Smooth muscle cell (in vitro differentiated cells): ENCODE data around the gene CAMTA1. TPM values are rescaled to one million over a fixed set of nuclear protein-coding genes. Genes with fewer than 3 reads are reported as not detected.
"Not testable (repeated sequence)": the region's sequence is repeated elsewhere in the genome, so short reads cannot be mapped to it uniquely, and the experiment has no call there.

Experiments used
- DNase-seq: peaks from one replicate; lab custom pipeline; 2025; ENCODE audit not compliant: unreplicated experiment; lab: John Stamatoyannopoulos, UW
- H2AFZ ChIP-seq: fragments of 200-600 bp; sonication (generic); 2 replicates; pipeline ENCODE4 v1.6.0; 2016; ENCODE audit warnings: antibody characterized with exemption, low read depth, mild to moderate bottlenecking
- H3F3A ChIP-seq: fragments of 200-600 bp; sonication (generic); 2 replicates; pipeline ENCODE4 v1.6.0; 2017; ENCODE audit warnings: antibody characterized with exemption, low read depth
- H3K27ac ChIP-seq: fragments of 200-600 bp; sonication (generic); 2 replicates; pipeline ENCODE4 v1.5.1; 2016; ENCODE audit warnings: low read depth, mild to moderate bottlenecking
- H3K27me3 ChIP-seq: fragments of 200-600 bp; sonication (generic); 2 replicates; pipeline ENCODE4 v1.6.1; 2016; ENCODE audit warnings: low read depth, mild to moderate bottlenecking
- H3K36me3 ChIP-seq: fragments of 200-600 bp; sonication (generic); 2 replicates; pipeline ENCODE4 v1.5.1; 2016; ENCODE audit warnings: low read depth
- H3K4me1 ChIP-seq: fragments of 200-600 bp; sonication (generic); 2 replicates; pipeline ENCODE4 v1.5.1; 2016; ENCODE audit warnings: low read depth
- H3K4me2 ChIP-seq: fragments of 200-600 bp; sonication (generic); 2 replicates; pipeline ENCODE4 v1.6.0; 2016; ENCODE audit warnings: mild to moderate bottlenecking
- H3K4me3 ChIP-seq: fragments of 200-600 bp; sonication (generic); 2 replicates; pipeline ENCODE4 v1.5.1; 2016; ENCODE audit warnings: mild to moderate bottlenecking
- H3K79me2 ChIP-seq: fragments of 200-600 bp; sonication (generic); 2 replicates; pipeline ENCODE4 v1.6.0; 2016; ENCODE audit warnings: low read depth, mild to moderate bottlenecking
- H3K9ac ChIP-seq: fragments of 200-600 bp; sonication (generic); 2 replicates; pipeline ENCODE4 v1.6.0; 2016; ENCODE audit warnings: low read depth
- H3K9me3 ChIP-seq: fragments of 200-600 bp; sonication (generic); replicated peaks from 2 replicates; pipeline ENCODE4 v1.5.1; 2016; ENCODE audit warnings: low read depth
- H4K20me1 ChIP-seq: fragments of 200-600 bp; sonication (generic); 2 replicates; pipeline ENCODE4 v1.6.0; 2016; ENCODE audit warnings: low read depth
- WGBS: methylation state at CpG from one replicate; pipeline ENCODE4 v1.1.7; 2016; ENCODE audit warnings: low lambda C conversion rate; 5-methylcytosine and 5-hydroxymethylcytosine counted together
- polyA plus RNA-seq: library from polyadenylated mRNA; unstranded; fragments of >200 nt; fragmentation: Nextera tagmentation; extraction: Ambion mirVana; gene quantifications from 2 replicates; pipeline ENCODE4 v1.2.1, GENCODE V29; 2016
- total RNA-seq: library from RNA; depleted of rRNA; stranded (reverse); fragments of >200 nt; gene quantifications from 2 replicates; pipeline ENCODE4 v1.2.3, GENCODE V29; 2014
- TF ChIP-seq, protein P1 (sequence below): fragments of 200-600 bp; sonication (generic); IDR thresholded peaks from 2 replicates; pipeline ENCODE4 v1.5.1; 2017; ENCODE audit warnings: borderline replicate concordance, mild to moderate bottlenecking, antibody characterized with exemption; ENCODE audit not compliant: insufficient read depth, poor library complexity, severe bottlenecking

The CAMTA1 gene
- total and polyA plus RNA-seq, 2 experiments from 2014 or later = 139 to 145 TPM

DNA sequence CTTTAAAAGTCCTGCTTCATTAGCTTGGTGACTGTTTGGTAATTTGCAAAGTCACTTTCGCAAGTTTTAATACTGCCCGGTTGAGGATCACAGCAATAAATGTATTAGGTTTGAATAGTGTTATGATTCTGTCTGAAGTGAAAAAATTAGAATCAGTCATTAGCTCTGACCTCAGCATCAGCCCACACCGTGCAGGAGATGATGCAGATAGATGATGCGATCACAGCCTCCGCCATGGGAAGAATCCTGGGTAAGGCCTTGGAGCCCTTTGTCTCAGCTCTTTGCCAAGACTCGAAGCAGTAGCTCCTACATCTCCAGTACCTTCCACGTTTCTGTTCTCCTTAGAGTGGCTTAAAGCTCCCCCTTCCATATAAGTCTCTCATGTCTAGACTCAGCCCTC lies 366.7 kb downstream of the CAMTA1 start:
- H4K20me1 ChIP-seq = no peaks in the 10 kb centered on the region
- H2AFZ ChIP-seq = no peak overlapping the region
- H3K9me3 ChIP-seq = no peaks in the 10 kb centered on the region
- peaks cover 7% of the 10 kb centered on the region for H3K27me3 ChIP-seq
- no peaks in the 10 kb centered on the region for H3F3A ChIP-seq
- H3K36me3 ChIP-seq = no peaks in the 10 kb centered on the region
- H3K4me3 ChIP-seq = no peak overlapping the region
- H3K27ac ChIP-seq = no peak overlapping the region
- DNase-seq = no peak
- H3K4me1 ChIP-seq = no peaks in the 10 kb centered on the region
- no peaks in the 10 kb centered on the region for H3K79me2 ChIP-seq
- no peak overlapping the region for H3K4me2 ChIP-seq
- TF ChIP-seq, protein P1, sequence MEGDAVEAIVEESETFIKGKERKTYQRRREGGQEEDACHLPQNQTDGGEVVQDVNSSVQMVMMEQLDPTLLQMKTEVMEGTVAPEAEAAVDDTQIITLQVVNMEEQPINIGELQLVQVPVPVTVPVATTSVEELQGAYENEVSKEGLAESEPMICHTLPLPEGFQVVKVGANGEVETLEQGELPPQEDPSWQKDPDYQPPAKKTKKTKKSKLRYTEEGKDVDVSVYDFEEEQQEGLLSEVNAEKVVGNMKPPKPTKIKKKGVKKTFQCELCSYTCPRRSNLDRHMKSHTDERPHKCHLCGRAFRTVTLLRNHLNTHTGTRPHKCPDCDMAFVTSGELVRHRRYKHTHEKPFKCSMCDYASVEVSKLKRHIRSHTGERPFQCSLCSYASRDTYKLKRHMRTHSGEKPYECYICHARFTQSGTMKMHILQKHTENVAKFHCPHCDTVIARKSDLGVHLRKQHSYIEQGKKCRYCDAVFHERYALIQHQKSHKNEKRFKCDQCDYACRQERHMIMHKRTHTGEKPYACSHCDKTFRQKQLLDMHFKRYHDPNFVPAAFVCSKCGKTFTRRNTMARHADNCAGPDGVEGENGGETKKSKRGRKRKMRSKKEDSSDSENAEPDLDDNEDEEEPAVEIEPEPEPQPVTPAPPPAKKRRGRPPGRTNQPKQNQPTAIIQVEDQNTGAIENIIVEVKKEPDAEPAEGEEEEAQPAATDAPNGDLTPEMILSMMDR = no peak
- 86% methylated on average over 7 of the region's 7 CpGs for WGBS
- no peak overlapping the region for H3K9ac ChIP-seq

DNA sequence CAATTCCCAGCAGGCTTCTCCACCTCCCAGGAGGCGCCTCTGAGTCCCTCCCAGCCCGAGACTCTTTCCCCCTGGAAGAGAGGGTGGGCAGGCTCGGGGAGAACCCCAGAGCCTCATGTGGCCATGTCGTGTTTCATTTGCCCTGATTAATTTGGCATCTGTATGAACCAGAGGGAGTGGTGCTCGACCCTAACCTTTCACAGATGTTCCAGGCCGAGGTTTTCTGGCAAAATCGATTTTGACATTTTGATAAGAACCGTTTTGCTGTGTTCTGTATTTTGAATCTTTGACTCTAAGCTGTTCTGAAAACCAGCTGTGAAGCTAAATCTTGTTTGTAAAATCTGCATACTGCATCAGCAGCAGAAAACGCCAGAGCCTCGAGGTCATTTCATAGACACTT lies 367.4 kb downstream of the CAMTA1 start:
- no peaks in the 10 kb centered on the region for H3K9me3 ChIP-seq
- no peak overlapping the region for H3K4me2 ChIP-seq
- H2AFZ ChIP-seq = no peak overlapping the region
- H3K4me3 ChIP-seq = no peak overlapping the region
- H3K27me3 ChIP-seq = peaks cover 7% of the 10 kb centered on the region
- TF ChIP-seq, protein P1 = no peak
- 86% methylated on average over 10 of the region's 10 CpGs for WGBS
- no peaks in the 10 kb centered on the region for H3K36me3 ChIP-seq
- no peaks in the 10 kb centered on the region for H3K79me2 ChIP-seq
- H3K27ac ChIP-seq = no peak overlapping the region
- no peak overlapping the region for H3K9ac ChIP-seq
- DNase-seq = no peak
- H3K4me1 ChIP-seq = no peaks in the 10 kb centered on the region
- H4K20me1 ChIP-seq = no peaks in the 10 kb centered on the region
- H3F3A ChIP-seq = no peaks in the 10 kb centered on the region

DNA sequence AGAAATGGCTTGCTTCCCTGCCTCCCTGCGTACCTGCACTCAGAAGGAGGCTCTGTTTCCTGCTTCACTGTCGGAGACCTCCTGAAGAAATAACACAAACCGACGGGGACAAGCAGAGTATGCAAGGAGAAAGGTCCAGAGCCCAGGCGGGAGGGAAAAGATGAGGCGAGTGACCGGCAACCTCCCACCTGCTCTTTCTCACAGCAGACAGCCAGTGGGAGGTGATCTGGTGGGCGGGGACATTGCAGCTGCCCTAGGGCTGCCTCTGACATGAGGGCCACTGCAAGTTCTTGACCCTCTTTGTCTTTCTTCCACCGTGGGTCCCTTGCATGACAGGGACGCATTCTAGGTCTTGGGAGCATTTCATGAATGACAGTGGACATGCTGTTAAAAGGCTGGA lies 368.2 kb downstream of the CAMTA1 start:
- Histone ChIP-seq H3K9ac (no peak overlapping the region), H3K79me2 (no peaks in the 10 kb centered on the region), H3K4me3 (no peak overlapping the region), H2AFZ (no peak overlapping the region), H4K20me1 (no peaks in the 10 kb centered on the region), H3K4me2 (no peak overlapping the region), H3K27ac (no peak overlapping the region), H3K27me3 (peaks cover 7% of the 10 kb centered on the region), H3K4me1 (no peaks in the 10 kb centered on the region), H3F3A (no peaks in the 10 kb centered on the region), H3K9me3 (no peaks in the 10 kb centered on the region), H3K36me3 (no peaks in the 10 kb centered on the region)
- TF ChIP-seq, protein P1 = no peak
- DNase-seq = no peak
- 82% methylated on average over 10 of the region's 10 CpGs for WGBS

DNA sequence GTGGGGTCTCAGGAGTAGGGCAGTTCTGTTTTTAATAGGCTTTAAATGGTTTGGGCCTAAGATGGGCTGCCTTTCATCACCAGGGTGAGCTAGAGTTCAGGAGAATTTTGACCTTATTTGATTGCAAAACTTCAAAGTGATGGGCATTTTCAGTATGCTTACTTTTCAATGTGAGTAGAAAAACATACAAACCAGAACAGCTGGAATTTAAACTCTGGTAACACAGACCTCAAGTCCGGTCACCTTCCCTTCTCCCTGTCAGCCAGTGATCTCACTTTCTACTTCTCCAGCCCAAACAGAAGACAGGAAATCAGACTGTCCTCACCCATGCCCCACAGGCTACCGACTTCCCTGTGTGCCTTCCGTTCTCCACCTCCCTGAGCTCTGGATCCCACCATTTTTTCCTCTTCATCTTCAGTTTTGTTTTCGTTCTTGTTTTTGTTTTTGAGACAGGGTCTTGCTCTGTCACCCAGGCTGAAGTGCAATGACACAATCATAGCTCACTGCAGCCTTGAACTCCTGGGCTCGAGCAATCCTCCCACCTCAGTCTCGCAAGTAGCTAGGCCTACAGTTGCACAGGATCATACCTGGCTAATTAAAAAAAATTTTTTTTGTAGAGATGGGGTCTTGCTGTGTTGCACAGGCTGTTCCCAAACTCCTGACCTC lies 374.0 kb downstream of the CAMTA1 start:
- Histone ChIP-seq H3K27me3 (no peaks in the 10 kb centered on the region), H2AFZ (no peak overlapping the region), H3K9ac (no peak overlapping the region), H3K79me2 (no peaks in the 10 kb centered on the region), H3K9me3 (no peaks in the 10 kb centered on the region), H3K4me2 (no peak overlapping the region), H3K4me3 (no peak overlapping the region), H3F3A (no peaks in the 10 kb centered on the region), H3K36me3 (no peaks in the 10 kb centered on the region), H3K4me1 (no peaks in the 10 kb centered on the region), H4K20me1 (no peaks in the 10 kb centered on the region), H3K27ac (no peak overlapping the region)
- TF ChIP-seq, protein P1 = no peak
- no peak for DNase-seq
- WGBS = 87% methylated on average over 6 of the region's 6 CpGs

DNA sequence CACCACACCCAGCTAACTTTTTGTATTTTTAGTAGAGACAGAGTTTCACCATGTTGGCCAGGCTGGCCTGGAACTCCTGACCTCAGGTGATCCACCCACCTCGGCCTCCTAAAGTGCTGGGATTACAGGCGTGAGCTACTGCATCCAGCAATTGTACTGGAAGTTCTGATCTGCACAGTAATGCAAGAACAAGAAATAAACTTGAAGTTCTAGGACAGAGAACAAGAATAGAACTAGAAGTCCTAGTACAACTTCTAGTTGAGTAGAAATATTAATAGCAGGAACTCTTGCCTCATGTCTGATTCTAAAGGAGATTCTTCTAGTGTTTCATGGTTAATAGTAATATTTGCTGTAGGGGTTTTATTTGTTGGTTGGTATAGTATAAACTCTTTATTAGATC lies 383.3 kb downstream of the CAMTA1 start:
- not testable (repeated sequence) for H3K79me2 ChIP-seq, H3K4me2 ChIP-seq, DNase-seq, H3K9me3 ChIP-seq, H3F3A ChIP-seq, H4K20me1 ChIP-seq, H3K36me3 ChIP-seq, H2AFZ ChIP-seq, H3K4me3 ChIP-seq, H3K27ac ChIP-seq, H3K27me3 ChIP-seq, H3K9ac ChIP-seq, H3K4me1 ChIP-seq
- WGBS = 87% methylated on average over 2 of the region's 2 CpGs
